Fibroblast of skin of back (primary cell): ENCODE measurements around the gene SLC16A9.

ENCODE experiments used
- DNase-seq: peaks from one replicate; pipeline ENCODE4 v3.0.0-alpha.2; 2013

Gene SLC16A9

GRCh38 chr10:59719374-59719773, 9.7 kb upstream of the SLC16A9 start:
- no peak for DNase-seq

DNA sequence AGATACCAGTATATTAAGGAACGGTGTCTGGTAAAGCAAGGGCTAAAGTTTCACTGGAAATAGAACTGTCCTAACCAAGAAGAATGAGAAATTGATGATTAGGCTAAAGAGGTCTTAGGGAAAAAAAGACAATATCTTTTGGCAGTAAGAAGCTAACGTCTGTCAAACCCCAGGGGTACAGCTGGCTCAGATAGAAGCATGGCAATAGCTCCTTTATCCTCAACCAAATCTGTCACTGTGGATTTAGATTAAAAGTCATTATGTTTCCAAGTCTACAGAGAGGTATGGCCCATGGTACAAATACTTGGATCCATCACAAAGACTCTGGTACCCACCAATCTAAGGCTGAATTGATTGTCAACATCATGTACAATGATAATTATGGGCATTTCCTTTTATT, 8.6 kb upstream of the SLC16A9 start:
- no peak for DNase-seq

GRCh38 chr10:59713196-59713821, 3.7 kb upstream of the SLC16A9 start:
- DNase-seq = no peak

DNA sequence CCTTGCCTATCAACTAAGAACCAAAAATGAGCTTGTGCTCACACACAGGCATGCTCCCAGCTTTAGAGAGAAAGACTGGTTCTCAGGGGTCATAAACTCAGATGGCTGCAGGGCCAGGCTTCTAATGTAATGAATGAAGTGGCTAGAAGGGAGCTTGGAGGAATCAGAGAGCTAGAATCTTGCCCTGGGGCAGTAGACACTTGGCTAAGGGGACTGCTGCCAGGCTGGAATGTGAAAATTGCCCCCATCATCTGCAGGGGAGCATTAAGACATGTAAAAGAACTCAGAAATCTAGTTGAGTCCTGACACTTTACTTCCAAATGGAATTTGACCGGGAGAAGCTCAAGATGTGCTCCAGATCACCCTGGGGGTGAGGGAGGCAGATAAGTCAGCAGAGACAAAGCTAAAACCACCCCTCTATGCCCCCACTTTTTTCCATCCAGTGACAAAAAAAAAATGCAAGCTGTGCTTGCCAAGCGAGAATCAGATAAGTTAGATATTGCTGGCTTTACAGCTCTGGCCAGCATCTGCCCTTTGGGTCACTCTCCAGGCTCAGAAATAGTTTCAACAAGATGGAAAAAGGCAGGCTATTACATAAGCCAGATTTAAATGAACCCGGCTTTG, 2.3 kb upstream of the SLC16A9 start:
- no peak for DNase-seq

GRCh38 chr10:59708816-59709394, 745 bp downstream of the SLC16A9 start:
- DNase-seq = no peak

DNA sequence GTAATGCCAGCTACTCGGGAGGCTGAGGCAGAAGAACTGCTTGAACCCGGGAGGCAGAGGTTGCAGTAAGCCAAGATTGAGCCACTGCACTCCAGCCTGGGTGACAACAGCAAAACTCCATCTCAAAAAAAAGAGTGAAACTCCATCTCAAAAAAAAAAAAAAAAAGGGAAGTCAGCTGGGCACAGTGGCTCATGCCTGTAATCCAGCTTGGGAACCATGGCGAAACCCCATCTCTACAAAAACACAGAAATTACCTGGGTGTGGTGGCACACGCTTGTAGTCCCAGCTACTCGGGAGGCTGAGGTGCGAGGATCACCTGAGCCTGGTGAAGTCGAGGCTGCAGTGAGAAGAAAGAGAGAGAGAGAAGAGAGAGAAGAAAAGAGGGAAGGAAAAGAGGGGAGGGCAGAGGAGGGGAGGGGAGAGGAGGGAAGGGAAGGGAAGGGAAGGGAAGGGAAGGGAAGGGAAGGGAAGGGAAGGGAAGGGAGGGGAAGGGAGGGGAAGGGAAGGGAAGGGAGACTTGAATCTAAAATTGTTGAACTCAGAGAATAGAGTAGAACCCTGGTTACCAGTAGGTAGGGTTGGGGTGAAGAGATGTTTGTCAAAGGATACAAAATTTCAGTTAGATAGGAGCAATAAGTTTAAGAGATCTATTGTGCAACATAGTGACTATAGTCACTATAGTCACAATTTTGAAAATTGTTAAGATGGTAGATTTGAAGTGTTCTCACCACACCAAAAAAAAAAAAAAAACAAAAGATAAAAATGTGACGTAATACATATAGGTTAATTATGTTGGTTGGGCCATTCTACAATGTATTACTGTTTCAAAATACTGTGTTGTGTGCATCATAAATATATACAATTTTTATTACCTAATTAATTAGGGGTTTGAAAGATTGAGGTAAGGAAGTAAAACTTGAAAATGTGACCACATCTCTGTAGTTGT, 2.5 kb downstream of the SLC16A9 start:
- no peak for DNase-seq

DNA sequence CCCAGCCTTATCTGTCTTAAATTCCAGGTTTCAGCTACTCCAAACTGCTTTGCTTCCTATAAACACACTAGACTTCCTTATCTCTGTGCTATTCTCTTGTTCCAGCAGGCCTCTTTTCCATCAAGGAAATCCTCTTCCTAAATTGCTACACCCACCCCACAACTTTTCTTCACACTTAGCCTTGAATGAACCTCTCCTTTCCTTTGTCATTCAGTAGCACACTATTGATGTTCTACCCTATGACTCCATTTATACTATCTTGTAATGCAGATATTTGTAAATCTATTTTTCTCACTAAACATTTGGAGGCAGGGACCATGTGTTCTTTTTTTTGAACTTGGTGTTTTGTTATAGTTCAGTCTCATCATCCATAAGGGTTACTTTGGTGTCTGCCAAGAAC, 3.7 kb downstream of the SLC16A9 start:
- no peak for DNase-seq

GRCh38 chr10:59704630-59705029, 5.0 kb downstream of the SLC16A9 start:
- no peak for DNase-seq

DNA sequence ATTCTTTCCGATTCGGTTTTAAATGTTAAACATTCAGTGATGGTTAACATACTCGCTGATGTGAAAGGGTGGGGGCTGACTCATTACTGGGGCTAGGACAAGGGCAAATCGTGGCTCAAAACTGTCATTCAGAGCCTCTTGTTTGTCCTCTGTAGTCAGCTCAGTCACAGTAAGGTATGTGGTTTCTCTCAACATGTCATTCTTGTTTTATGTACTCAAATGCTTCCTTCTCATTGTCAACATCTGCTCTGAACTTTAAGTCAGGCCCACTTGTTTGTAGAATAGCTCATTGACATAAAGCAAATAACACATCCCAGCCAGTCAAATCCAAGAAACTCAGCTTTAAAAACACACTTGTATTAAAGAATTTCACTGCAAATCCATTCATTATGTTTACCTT, 7.3 kb downstream of the SLC16A9 start:
- DNase-seq = no peak

DNA sequence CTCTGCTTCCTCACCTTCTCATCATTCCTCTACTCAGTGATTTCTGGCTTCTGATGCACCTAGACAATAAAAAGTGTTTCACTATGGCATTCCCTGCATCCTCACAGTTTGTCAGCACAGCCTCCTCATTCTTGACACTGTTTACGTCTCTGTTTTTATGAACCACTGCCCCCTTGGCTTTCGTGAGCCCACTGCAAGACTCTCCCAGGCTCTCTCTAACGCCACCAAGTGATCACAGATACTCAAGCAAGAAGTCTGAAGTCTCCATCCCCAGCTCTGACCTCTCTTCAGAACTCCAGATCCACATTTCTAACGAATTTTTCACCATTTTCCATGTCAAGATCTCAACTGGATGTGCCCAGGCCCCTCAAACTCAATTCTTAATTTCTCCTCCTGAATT, 8.9 kb downstream of the SLC16A9 start:
- DNase-seq = no peak

- DNase-seq = no peak
Observed at GRCh38 chr10:59698326-59698725, 11.3 kb downstream of the SLC16A9 start.

- no peak for DNase-seq
Observed at GRCh38 chr10:59695637-59696036, 14.0 kb downstream of the SLC16A9 start.

DNA sequence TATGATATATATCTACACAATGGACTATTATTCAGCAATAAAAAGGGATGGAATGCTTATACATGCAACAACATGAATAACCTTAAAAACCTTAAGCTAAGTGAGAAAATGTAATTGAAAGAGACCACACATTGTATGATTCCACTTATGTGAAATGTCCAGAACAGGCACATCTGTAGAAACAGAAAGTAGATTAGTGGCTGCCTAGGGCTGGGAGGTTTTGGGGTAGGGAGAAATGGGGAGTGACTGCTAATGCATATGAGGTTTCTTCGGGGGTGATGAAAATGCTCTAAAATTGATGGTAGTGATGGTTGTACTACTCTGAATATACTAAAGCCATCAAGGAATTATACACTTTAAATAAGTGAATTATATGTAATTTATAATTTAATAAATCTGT, 14.7 kb downstream of the SLC16A9 start:
- no peak for DNase-seq

- no peak for DNase-seq
Observed at GRCh38 chr10:59692113-59692512, 17.5 kb downstream of the SLC16A9 start.

DNA sequence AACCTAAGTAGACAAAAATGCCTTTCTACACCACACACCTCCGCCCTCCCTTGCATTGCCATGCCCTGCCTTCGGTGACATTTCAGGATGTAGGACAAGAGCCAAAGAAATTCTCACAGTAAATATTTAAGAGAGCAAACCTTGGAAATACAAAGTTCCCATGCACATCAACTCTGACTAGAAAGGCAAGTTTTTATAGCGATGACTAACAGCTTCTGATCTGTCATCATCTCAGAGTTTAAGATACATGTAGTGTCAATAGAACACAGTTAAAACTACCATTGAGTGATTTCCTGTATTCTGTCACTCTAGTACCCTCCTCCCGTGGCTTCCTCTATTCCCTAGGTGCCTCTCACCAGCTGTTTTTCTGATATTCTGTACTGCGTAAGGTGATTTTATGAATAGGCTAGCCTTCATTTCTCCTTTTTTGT, 20.7 kb downstream of the SLC16A9 start:
- no peak for DNase-seq

DNA sequence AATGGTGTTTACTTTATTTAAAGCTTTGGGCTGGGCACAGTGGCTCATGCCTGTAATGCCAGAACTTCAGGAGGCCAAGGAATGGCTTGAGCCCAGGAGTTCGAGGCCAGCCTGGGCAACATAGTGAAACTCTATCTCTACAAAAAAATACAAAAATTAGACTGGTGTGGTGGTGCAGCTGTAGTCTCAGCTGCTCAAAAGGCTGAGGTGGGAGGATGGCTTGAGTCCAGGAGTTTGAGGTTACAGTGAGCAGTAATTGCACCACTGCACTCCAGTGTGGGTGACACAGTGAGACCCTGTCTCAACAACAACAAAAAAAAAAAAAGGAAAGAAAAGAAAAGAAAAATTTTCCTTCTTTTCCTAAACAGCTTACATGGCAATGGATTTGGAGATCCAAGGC, 22.0 kb downstream of the SLC16A9 start:
- DNase-seq = no peak

GRCh38 chr10:59684006-59684405, 25.6 kb downstream of the SLC16A9 start:
- no peak for DNase-seq

DNA sequence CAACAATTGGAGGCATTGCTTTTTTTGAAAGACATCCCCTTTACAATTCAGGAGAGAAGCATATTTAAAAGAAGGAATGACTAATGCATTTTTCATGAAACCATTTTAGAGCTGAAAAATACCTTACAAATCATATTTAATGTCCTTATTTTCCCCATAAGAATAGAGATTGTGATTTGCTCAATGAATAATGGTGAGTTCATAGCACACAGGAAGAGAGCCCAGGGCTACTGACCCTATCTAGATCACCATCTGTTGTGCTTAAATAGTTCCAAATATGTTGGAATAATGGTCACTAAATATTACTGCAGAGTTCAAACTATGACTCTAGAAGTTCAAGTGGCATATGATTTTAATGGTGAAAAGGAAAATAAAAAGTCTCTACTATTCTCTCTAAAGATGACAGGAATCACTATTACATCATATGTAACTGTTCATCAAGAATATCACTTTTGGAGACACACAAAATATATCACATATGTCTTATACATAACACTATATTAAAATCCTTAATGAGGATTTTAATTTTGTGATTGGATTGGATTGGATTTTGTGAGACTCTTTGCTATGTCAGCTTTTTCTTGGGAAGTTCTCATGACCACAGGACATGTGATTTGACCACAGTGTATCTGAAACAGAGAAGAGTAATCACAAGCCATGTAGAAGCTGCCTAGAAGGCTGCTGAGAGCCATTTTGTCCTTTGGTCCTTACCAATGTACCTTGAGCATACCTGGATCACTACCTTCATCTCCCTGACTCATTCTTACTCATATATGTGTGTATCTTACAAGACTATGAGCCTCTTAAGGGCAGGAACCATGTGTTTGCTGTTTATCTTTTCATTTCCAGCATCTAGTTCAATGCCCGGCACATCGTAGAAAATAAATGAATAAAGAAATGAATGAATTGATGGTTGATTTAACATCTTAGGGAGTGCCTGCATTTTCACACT, 26.4 kb downstream of the SLC16A9 start:
- DNase-seq = no peak

- DNase-seq = no peak
Observed at GRCh38 chr10:59680199-59680598, 29.5 kb downstream of the SLC16A9 start.

DNA sequence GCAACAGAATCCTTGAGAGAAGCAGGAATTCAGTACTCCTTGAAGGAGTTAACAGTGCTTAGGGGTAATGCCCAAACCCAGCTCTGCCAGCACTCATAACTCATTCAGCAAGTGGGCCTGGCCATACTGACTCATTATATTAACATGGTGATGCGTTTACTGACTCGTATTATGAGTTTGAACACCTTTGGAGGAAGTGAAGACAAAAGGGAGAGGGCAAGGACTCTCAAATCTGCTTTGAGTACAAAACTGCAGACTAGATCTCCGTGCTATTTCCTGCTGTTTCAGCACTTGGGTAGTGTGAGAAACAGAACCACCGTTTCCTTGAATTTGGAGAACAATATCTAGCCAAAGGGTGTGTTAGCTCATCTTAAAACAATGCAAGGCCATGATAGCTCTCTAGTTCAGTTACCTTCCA, 30.8 kb downstream of the SLC16A9 start:
- peak; percentile 17 for DNase-seq

DNA sequence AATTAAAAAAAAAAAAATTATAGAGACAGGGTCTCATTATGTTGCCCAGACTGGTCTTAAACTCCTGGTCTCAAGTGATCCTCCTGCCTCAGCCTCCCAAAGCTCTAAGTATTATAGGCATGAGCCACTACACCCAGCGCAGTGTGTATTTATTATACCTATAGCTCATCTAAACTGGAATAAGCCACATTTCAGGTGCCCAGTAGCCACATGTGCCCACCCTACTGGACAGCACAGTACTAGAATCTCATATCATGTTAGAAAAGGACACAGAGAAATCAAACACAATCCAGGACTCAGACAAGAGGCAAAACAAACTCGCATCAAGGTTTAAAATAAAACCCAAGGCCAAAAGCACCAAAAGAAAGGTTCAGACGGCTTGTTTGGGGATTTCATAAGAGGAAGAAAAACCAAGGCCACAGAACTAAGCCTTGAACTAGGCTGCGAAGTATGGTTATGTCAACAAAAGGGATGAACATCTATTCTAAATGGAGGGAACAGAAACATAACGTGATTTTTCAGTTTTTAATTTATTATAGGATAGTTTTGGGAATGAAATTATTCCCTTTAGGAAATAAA, 32.3 kb downstream of the SLC16A9 start:
- no peak for DNase-seq

DNA sequence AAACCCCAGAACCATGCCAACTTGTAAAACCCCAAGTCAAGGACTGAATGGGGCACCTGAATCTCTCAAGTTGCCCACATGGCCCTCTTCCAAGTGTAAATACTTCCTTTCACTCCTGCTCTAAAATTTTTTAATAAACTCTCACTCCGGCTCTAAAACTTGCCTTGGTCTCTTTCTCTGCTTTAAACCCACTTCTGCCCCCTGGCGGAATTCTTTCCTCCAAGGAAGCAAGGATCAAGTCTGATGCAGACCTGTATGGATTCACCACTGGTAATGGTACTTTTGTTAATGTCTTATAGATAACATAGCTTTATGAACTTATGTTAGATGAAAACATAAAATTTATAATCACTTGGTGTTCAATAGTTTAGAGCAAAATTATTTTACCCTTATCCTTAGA, 33.8 kb downstream of the SLC16A9 start:
- no peak for DNase-seq
